ENCODE data around the gene BRAF.
"Not testable (repeated sequence)": the region's sequence is repeated elsewhere in the genome, so short reads cannot be mapped to it uniquely, and the experiment has no call there.

- TF ChIP-seq CTCF (IDR thresholded peaks at IDR 0.05); POLR2A (IDR thresholded peaks at IDR 0.05); POLR2AphosphoS5 (IDR thresholded peaks at IDR 0.05; ENCODE audit: insufficient read depth in 1 of 2, low read depth in 1 of 2): not testable (repeated sequence)
Observed at GRCh38 chr7:140942242-140942641, 17.5 kb upstream of the BRAF start.
